ENCODE results near the gene RNU5B-1. TPM values are rescaled to one million over a fixed set of nuclear protein-coding genes. Genes with fewer than 3 reads are reported as not detected.

Gene RNU5B-1
- total and polyA plus RNA-seq, 9 of the 15 experiments (the other 6 are each of a cell fraction or from before 2014, with no cell fraction given): 14.2 TPM; not detected in 8

- TF ChIP-seq ZNF609 (CRISPR knock-in tag; IDR thresholded peaks at IDR 0.05; ENCODE audit: borderline replicate concordance): peak; percentile 98; the same call in 1 of the 2 replicates
- TF ChIP-seq MCM3 (IDR thresholded peaks at IDR 0.05): no peak
- peak; percentile 5 to 27; a peak in 3 of 4 replicates for TF ChIP-seq RAD21 (CRISPR knock-in tag; conservative IDR thresholded peaks at IDR 0.05 in 1 of 2, IDR thresholded peaks at IDR 0.05 in 1 of 2)
- 0 out of 2 replicates have a peak, but pooled peaks have one; percentile 29 for TF ChIP-seq ZNF583 (CRISPR knock-in tag; IDR thresholded peaks at IDR 0.05)
- TF ChIP-seq RBFOX2 (IDR thresholded peaks at IDR 0.05; ENCODE audit: low read depth, low read length): peak; percentile 87
- peak; percentile 98 for TF ChIP-seq ZBTB9 (CRISPR knock-in tag; IDR thresholded peaks at IDR 0.05)
- TF ChIP-seq ZNF347 (CRISPR knock-in tag; IDR thresholded peaks at IDR 0.05; ENCODE audit: low read depth): peak; percentile 82; the same call in 1 of the 2 replicates
- TF ChIP-seq PML (IDR thresholded peaks at IDR 0.05; ENCODE audit: low read length): peak; percentile 100
- no peak; the same call in 1 of the 2 replicates for TF ChIP-seq CEBPG (CRISPR knock-in tag; IDR thresholded peaks at IDR 0.05)
- peak in 1 of 2 experiments; percentile 25; a peak in 1 of 4 replicates for TF ChIP-seq CEBPG (tag; conservative IDR thresholded peaks at IDR 0.05 in 1 of 2, IDR thresholded peaks at IDR 0.05 in 1 of 2)
- TF ChIP-seq NONO (IDR thresholded peaks at IDR 0.05; ENCODE audit: low read depth in 2 of 2, low read length in 1 of 2): peak; percentile 21 to 92; a peak in 2 of 4 replicates
- TF ChIP-seq ZNF79 (CRISPR knock-in tag; IDR thresholded peaks at IDR 0.05; ENCODE audit: low read depth): 0 out of 2 replicates have a peak, but pooled peaks have one; percentile 11
- no peak for TF ChIP-seq DACH1 (IDR thresholded peaks at IDR 0.05; ENCODE audit: partially characterized antibody)
- peak; percentile 96 for TF ChIP-seq ZNF77 (CRISPR knock-in tag; IDR thresholded peaks at IDR 0.05)
- peak; percentile 78 for TF ChIP-seq ASH1L (IDR thresholded peaks at IDR 0.05; ENCODE audit: borderline replicate concordance, low read depth, partially characterized antibody)
- peak; percentile 95 for TF ChIP-seq HOXB6 (CRISPR knock-in tag; IDR thresholded peaks at IDR 0.05; ENCODE audit: borderline replicate concordance)
- TF ChIP-seq ATF6 (CRISPR knock-in tag; IDR thresholded peaks at IDR 0.05): no peak
- peak; percentile 79 for TF ChIP-seq NCOA1 (IDR thresholded peaks at IDR 0.05; ENCODE audit: low read depth)
- 0 out of 2 replicates have a peak, but pooled peaks have one; percentile 70 for TF ChIP-seq DMBX1 (CRISPR knock-in tag; IDR thresholded peaks at IDR 0.05; ENCODE audit: borderline replicate concordance)
Measured at GRCh38 chr15:65304381-65305149, at the start of gene RNU5B-1 (continued).

Measured in K562 (cell line).